Measurements from ENCODE around the gene ODF2. TPM values are rescaled to one million over a fixed set of nuclear protein-coding genes. Genes with fewer than 3 reads are reported as not detected.

ODF2 gene
- 45.7 and 46.6 TPM in 2 replicates for total RNA-seq

DNA sequence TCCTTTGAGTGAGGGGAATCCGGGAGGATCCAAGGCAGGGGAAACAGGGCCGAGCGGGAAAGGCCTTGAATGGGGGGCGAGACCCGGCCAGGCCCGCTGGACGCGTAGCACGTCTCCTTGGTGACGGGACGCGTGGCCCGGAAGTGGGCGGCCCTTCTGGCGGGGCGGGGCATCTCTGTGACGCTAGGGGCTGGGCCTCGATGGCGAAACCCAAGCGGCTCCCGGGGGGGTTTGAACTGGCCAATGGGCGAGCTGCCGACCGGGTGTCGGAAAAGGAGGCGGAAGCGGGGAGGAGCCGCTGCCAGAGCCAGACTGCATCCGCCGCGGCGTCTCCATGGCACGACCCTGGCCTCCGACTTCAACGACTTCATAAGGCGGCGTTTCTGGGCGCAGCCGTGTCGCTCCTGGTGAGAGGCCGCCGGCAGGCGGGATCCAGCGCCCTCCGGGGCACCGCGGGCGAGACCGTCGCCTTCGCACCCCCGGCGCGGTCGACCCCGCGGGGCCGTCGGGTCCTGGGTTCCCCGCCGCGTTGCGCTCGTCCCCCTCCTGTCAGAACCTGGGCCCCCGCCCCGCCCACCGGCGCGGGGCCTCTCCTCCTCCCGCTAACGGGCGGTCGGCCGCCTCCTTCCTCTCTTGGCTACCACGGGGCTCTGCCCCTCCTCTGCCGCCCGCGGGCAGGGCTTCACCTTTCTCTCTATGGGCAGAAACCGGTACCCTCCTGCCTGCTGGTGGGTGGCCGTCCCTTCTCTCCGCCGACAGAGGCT lies at the start of gene ODF2:
Gene ODF2, plus strand, starts transcription at position 158 of the 764 bp plus-strand sequence. Its CDS starts 86 bp downstream, at position 244.

DNA sequence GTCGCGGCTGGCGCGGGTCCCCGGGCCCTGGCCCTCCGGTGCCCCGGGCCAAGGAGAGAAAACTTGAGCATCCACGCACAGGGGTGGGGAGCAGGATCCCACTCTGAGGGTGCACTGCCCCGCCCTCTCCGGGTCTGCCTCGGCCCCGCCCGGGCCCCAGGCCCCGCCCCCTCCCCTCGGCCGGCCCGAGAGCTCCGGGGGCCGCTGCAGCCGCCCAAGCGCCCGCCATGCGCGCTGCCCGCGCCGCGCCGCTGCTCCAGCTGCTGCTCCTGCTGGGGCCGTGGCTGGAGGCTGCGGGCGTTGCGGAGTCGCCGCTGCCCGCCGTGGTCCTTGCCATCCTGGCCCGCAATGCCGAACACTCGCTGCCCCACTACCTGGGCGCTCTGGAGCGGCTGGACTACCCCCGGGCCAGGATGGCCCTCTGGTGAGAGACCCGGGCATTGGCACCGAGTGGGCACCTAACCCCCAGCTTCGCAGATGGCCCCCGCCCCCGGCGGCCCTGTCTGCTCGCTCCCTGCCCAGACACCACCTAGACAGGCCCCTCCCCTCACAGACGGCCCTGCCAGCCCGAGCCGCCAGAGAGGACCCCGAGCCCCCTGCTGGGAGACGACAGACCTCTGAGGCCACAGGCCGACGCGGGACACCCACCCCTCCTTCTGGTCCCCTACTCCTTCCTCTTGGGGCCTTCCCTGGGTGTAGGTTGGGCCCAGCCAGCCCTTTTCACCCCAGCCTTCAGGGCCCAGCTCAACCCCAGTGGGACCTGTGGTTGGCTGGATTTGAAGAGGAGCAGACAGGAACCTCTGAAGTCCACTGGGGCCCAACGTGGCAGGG lies 34.9 kb upstream of the ODF2 start, which contains the start of gene CERCAM:
Gene CERCAM, plus strand, starts transcription at position 207 of the 831 bp plus-strand sequence. Its CDS starts 21 bp downstream, at position 228.

DNA sequence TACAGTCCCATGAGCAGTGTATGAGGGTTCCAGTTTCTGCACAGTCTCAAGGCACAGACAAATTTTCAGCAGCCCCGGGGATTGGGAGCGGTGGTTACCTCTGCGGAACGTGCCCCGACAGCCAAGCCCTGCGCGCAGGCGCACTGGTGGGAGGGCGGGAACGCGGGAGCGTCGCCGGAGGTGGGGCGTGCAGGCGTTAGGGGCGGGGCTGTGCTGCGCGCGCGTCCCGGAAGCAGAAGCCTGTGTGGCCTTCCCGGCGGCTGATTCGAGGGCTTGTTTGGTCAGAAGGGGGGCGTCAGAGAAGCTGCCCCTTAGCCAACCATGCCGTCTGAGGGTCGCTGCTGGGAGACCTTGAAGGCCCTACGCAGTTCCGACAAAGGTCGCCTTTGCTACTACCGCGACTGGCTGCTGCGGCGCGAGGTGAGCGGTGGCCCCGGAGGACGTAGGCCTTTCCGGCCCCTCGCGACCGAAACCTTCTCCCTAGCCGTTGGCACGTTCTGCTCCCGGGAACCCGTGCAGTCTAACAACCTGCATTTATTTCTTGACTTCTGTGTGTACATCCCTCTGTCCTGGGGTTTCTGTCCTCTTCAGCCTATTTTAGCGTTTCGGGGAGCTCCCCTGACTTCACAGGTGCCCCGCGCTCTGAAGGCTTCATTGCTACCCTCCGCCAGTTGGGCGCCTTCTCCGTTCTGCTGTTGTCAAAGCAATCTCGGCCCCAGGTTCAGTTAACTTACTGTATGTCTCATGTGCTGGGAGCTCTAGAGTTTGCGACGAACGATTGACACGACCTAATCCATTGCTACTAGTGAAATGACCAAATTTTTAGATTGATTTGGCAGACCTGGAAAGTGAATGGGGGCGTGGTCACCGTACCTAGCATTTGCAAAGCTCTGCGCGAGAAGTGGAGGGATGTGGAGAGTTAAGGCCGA lies 48.9 kb downstream of the ODF2 start, which contains the start of gene GLE1:
Gene GLE1, plus strand, starts transcription at position 235 of the 929 bp plus-strand sequence. Its CDS starts 87 bp downstream, at position 322.

Other genes with a start within 250 kb of the ODF2 start
- 55.2 and 83.3 TPM in 2 replicates for gene GOLGA2, start 180.0 kb upstream of the ODF2 start, total RNA-seq
- gene SWI5, start 179.7 kb upstream of the ODF2 start, total RNA-seq: 26.8 and 32.1 TPM in 2 replicates
- gene TRUB2, start 133.6 kb upstream of the ODF2 start, total RNA-seq: 24.1 and 31.8 TPM in 2 replicates
- 20.9 and 30.8 TPM in 2 replicates for gene COQ4, start 133.2 kb upstream of the ODF2 start, total RNA-seq
- gene SLC27A4, start 115.5 kb upstream of the ODF2 start, total RNA-seq: 27.0 and 27.9 TPM in 2 replicates
- gene URM1, start 84.6 kb upstream of the ODF2 start, total RNA-seq: 39.2 and 43.2 TPM in 2 replicates
- gene CERCAM, start 35.1 kb upstream of the ODF2 start, total RNA-seq: 14.6 and 48.1 TPM in 2 replicates
- gene GLE1, start 48.7 kb downstream of the ODF2 start, total RNA-seq: 21.5 and 21.8 TPM in 2 replicates
- gene SPTAN1, start 96.6 kb downstream of the ODF2 start, total RNA-seq: 484 and 510 TPM in 2 replicates
- gene DYNC2I2, start 200.8 kb downstream of the ODF2 start, total RNA-seq: 44.1 and 70.7 TPM in 2 replicates
- 746 and 844 TPM in 2 replicates for gene SET, start 233.2 kb downstream of the ODF2 start, total RNA-seq
- 16.6 and 18.5 TPM in 2 replicates for gene PKN3, start 246.5 kb downstream of the ODF2 start, total RNA-seq